Activated CD4-positive, alpha-beta memory T cell treated with anti-CD3 and anti-CD28 coated beads for 36 hours (primary cell): ENCODE results near the gene SPON2. TPM values are rescaled to one million over a fixed set of nuclear protein-coding genes. Genes with fewer than 3 reads are reported as not detected.

ENCODE experiments used
- CTCF ChIA-PET: fragments of 350-600 bp; sonication (Branson Sonifier 250); formaldehyde crosslinking; loops from one replicate; lab custom pipeline; 2021; ENCODE audit warnings: antibody characterized with exemption, inconsistent platforms; lab: Charles Lee
- POLR2A ChIA-PET: fragments of 350-600 bp; sonication (Branson Sonifier 250); formaldehyde crosslinking; loops from one replicate; lab custom pipeline; 2021; ENCODE audit warnings: antibody characterized with exemption; lab: Charles Lee
- DNase-seq: peaks from one replicate; pipeline ENCODE4 v3.0.0-alpha.2; 2020
- H3K27ac Mint-ChIP-seq: one replicate; pipeline ENCODE4 v1.8.0; 2021; ENCODE audit warnings: mixed read lengths
- H3K27me3 Mint-ChIP-seq: one replicate; pipeline ENCODE4 v1.8.0; 2021; ENCODE audit warnings: mixed read lengths
- H3K36me3 Mint-ChIP-seq: one replicate; pipeline ENCODE4 v1.8.0; 2021; ENCODE audit warnings: mixed read lengths
- H3K4me1 Mint-ChIP-seq: one replicate; pipeline ENCODE4 v1.8.0; 2021; ENCODE audit warnings: low read depth, mixed read lengths
- H3K4me3 Mint-ChIP-seq: one replicate; pipeline ENCODE4 v1.8.0; 2021; ENCODE audit warnings: mild to moderate bottlenecking, mixed read lengths
- H3K9me3 Mint-ChIP-seq: one replicate; pipeline ENCODE4 v1.8.0; 2021; ENCODE audit warnings: mixed read lengths
- intact Hi-C: fragments of 100-400 bp; cut with micrococcal nuclease; formaldehyde crosslinking; loops from one replicate; pipeline ENCODE4 v1.15.1; 2023
- total RNA-seq, 2 experiments: library from RNA; stranded (reverse); gene quantifications; one replicate each; pipeline ENCODE4 v1.2.3, GENCODE V29; 2021

SPON2 gene
- total RNA-seq, 2 experiments from 2014 or later: 9.0 to 9.5 TPM

GRCh38 chr4:1207603-1208265, 35.4 kb upstream of the SPON2 start:
- DNase-seq: no peak
- Mint-ChIP-seq H3K36me3 (peaks cover 2% of the 10 kb centered on the region), H3K27me3 (no peaks in the 10 kb centered on the region), H3K4me1 (peaks cover 16% of the 10 kb centered on the region), H3K9me3 (no peaks in the 10 kb centered on the region), H3K4me3 (no peak overlapping the region), H3K27ac (no peak overlapping the region)
- CTCF ChIA-PET: no interaction called here
- intact Hi-C loops: no loop called here
- POLR2A ChIA-PET: no interaction called here

- ChIA-PET CTCF (no interaction called here), POLR2A (no interaction called here)
- DNase-seq: no peak
- intact Hi-C loops: no loop called here
- H3K27me3 Mint-ChIP-seq: no peaks in the 10 kb centered on the region
- H3K4me1 Mint-ChIP-seq: peaks cover 19% of the 10 kb centered on the region
- H3K36me3 Mint-ChIP-seq: peaks cover 2% of the 10 kb centered on the region
- H3K9me3 Mint-ChIP-seq: no peaks in the 10 kb centered on the region
- no peak overlapping the region for H3K4me3 Mint-ChIP-seq
- no peak overlapping the region for H3K27ac Mint-ChIP-seq
Observed at GRCh38 chr4:1207157-1207470, 34.7 kb upstream of the SPON2 start.

- H3K27ac Mint-ChIP-seq: no peak overlapping the region
Observed at GRCh38 chr4:1206299-1207156, 34.1 kb upstream of the SPON2 start.

GRCh38 chr4:1205586-1206298, 33.4 kb upstream of the SPON2 start:
- H3K27ac Mint-ChIP-seq: no peak overlapping the region
- H3K9me3 Mint-ChIP-seq: no peaks in the 10 kb centered on the region
- ChIA-PET POLR2A (no interaction called here), CTCF (no interaction called here)
- H3K27me3 Mint-ChIP-seq: no peaks in the 10 kb centered on the region
- intact Hi-C loops: no loop called here
- peaks cover 28% of the 10 kb centered on the region for H3K4me1 Mint-ChIP-seq
- peak; percentile 6 for DNase-seq
- H3K36me3 Mint-ChIP-seq: no peaks in the 10 kb centered on the region
- H3K4me3 Mint-ChIP-seq: no peak overlapping the region

More at GRCh38 chr4:1206299-1207156, 34.1 kb upstream of the SPON2 start:
- H3K4me3 Mint-ChIP-seq: no peak overlapping the region
- ChIA-PET POLR2A (no interaction called here), CTCF (no interaction called here)
- H3K9me3 Mint-ChIP-seq: no peaks in the 10 kb centered on the region
- no peaks in the 10 kb centered on the region for H3K27me3 Mint-ChIP-seq
- intact Hi-C loops: no loop called here
- peaks cover 2% of the 10 kb centered on the region for H3K36me3 Mint-ChIP-seq
- H3K4me1 Mint-ChIP-seq: peaks cover 24% of the 10 kb centered on the region
- DNase-seq: peak; percentile 7

- POLR2A ChIA-PET: no interaction called here
- Mint-ChIP-seq H3K4me1 (peaks cover 35% of the 10 kb centered on the region), H3K9me3 (no peaks in the 10 kb centered on the region), H3K36me3 (no peaks in the 10 kb centered on the region), H3K27me3 (no peaks in the 10 kb centered on the region), H3K4me3 (no peak overlapping the region), H3K27ac (no peak overlapping the region)
- CTCF ChIA-PET: no interaction called here
- peak; percentile 6 for DNase-seq
- intact Hi-C loops: loop anchor here (5.0 kb wide), 1 partner anchor 62 kb away; no protein-coding TSS in a partner anchor
Observed at GRCh38 chr4:1204828-1205585, 32.6 kb upstream of the SPON2 start.

GRCh38 chr4:1204286-1204827, 32.0 kb upstream of the SPON2 start:
- no peak overlapping the region for H3K27ac Mint-ChIP-seq
- H3K9me3 Mint-ChIP-seq: no peaks in the 10 kb centered on the region
- H3K4me3 Mint-ChIP-seq: no peak overlapping the region
- H3K27me3 Mint-ChIP-seq: no peaks in the 10 kb centered on the region
- peaks cover 36% of the 10 kb centered on the region for H3K4me1 Mint-ChIP-seq
- CTCF ChIA-PET: interaction anchor here (2.2 to 3.5 kb wide), 2 partner anchors 37 to 64 kb away, joined by 13 to 14 read pairs; no protein-coding TSS in a partner anchor
- POLR2A ChIA-PET: interaction anchor here (0.8 to 1.3 kb wide), 3 partner anchors 20 to 96 kb away, joined by 3 to 6 read pairs (median 3); partner anchors contain the start of gene CTBP1
- intact Hi-C loops: loop anchor here (5.0 kb wide), 1 partner anchor 63 kb away; no protein-coding TSS in a partner anchor
- peak; percentile 7 for DNase-seq
- H3K36me3 Mint-ChIP-seq: no peaks in the 10 kb centered on the region

- DNase-seq: no peak
- ChIA-PET CTCF (interaction anchor here (0.8 to 3.5 kb wide), 3 partner anchors 35 to 82 kb away, joined by 3 to 14 read pairs (median 13); no protein-coding TSS in a partner anchor), POLR2A (interaction anchor here (0.6 to 2.2 kb wide), 6 partner anchors 11 to 97 kb away, joined by 3 to 8 read pairs (median 4); partner anchors contain the start of gene CTBP1)
- H3K4me3 Mint-ChIP-seq: no peak overlapping the region
- peaks cover 33% of the 10 kb centered on the region for H3K4me1 Mint-ChIP-seq
- H3K27ac Mint-ChIP-seq: peak overlapping the region; percentile 97
- no peaks in the 10 kb centered on the region for H3K36me3 Mint-ChIP-seq
- no peaks in the 10 kb centered on the region for H3K9me3 Mint-ChIP-seq
- intact Hi-C loops: loop anchor here (5.0 kb wide), 1 partner anchor 64 kb away; no protein-coding TSS in a partner anchor
- no peaks in the 10 kb centered on the region for H3K27me3 Mint-ChIP-seq
Observed at GRCh38 chr4:1203026-1203616, 30.7 kb upstream of the SPON2 start.

- peaks cover 33% of the 10 kb centered on the region for H3K4me1 Mint-ChIP-seq
- no peak overlapping the region for H3K4me3 Mint-ChIP-seq
- intact Hi-C loops: loop anchor here (1.0 to 5.0 kb wide), 4 partner anchors 15 to 65 kb away; partner anchors contain the start of gene CTBP1
- no peaks in the 10 kb centered on the region for H3K36me3 Mint-ChIP-seq
- peak overlapping the region; percentile 97 for H3K27ac Mint-ChIP-seq
- DNase-seq: no peak
- CTCF ChIA-PET: interaction anchor here (2.2 to 3.5 kb wide), 2 partner anchors 35 to 66 kb away, joined by 13 to 14 read pairs; no protein-coding TSS in a partner anchor
- H3K9me3 Mint-ChIP-seq: no peaks in the 10 kb centered on the region
- H3K27me3 Mint-ChIP-seq: no peaks in the 10 kb centered on the region
- POLR2A ChIA-PET: interaction anchor here (1.3 to 2.2 kb wide), 6 partner anchors 18 to 66 kb away, joined by 3 to 8 read pairs (median 5); no protein-coding TSS in a partner anchor
Observed at GRCh38 chr4:1202526-1203011, 30.2 kb upstream of the SPON2 start.

- Mint-ChIP-seq H3K36me3 (peaks cover 2% of the 10 kb centered on the region), H3K4me3 (peak overlapping the region; percentile 67), H3K27me3 (no peaks in the 10 kb centered on the region), H3K9me3 (no peaks in the 10 kb centered on the region), H3K4me1 (peaks cover 33% of the 10 kb centered on the region), H3K27ac (peak overlapping the region; percentile 97)
- ChIA-PET CTCF (interaction anchor here (1.2 to 3.5 kb wide), 2 partner anchors 35 to 66 kb away, joined by 4 to 13 read pairs; no protein-coding TSS in a partner anchor), POLR2A (interaction anchor here (0.6 to 2.2 kb wide), 10 partner anchors 18 to 66 kb away, joined by 3 to 8 read pairs (median 4); no protein-coding TSS in a partner anchor)
- intact Hi-C loops: loop anchor here (1.0 to 5.0 kb wide), 6 partner anchors 15 to 323 kb away; partner anchors contain the start of gene CTBP1
- peak; percentile 91 for DNase-seq
Observed at GRCh38 chr4:1201851-1202525, 29.6 kb upstream of the SPON2 start.
